Activated naive CD4-positive, alpha-beta T cell treated with anti-CD3 and anti-CD28 coated beads for 36 hours (primary cell): ENCODE results near the gene OTUD5. TPM values are rescaled to one million over a fixed set of nuclear protein-coding genes. Genes with fewer than 3 reads are reported as not detected.

Source experiments
- CTCF ChIA-PET: fragments of 350-600 bp; sonication (Branson Sonifier 250); formaldehyde crosslinking; loops from one replicate; lab custom pipeline; 2021; ENCODE audit warnings: antibody characterized with exemption; lab: Charles Lee
- DNase-seq: peaks from one replicate; pipeline ENCODE4 v3.0.0-alpha.2; 2020
- H3K27ac Mint-ChIP-seq: one replicate; pipeline ENCODE4 v1.8.0; 2021; ENCODE audit warnings: mild to moderate bottlenecking, mixed read lengths
- H3K27me3 Mint-ChIP-seq: one replicate; pipeline ENCODE4 v1.8.0; 2021; ENCODE audit warnings: low read depth, mixed read lengths
- H3K36me3 Mint-ChIP-seq: one replicate; pipeline ENCODE4 v1.8.0; 2021; ENCODE audit warnings: low read depth, mixed read lengths
- H3K4me1 Mint-ChIP-seq: one replicate; pipeline ENCODE4 v1.8.0; 2021; ENCODE audit warnings: low read depth, mixed read lengths
- H3K4me3 Mint-ChIP-seq: one replicate; pipeline ENCODE4 v1.8.0; 2021; ENCODE audit warnings: mild to moderate bottlenecking, moderate library complexity, mixed read lengths
- H3K9me3 Mint-ChIP-seq: one replicate; pipeline ENCODE4 v1.8.0; 2021; ENCODE audit warnings: mixed read lengths
- intact Hi-C: fragments of 100-400 bp; cut with micrococcal nuclease; formaldehyde crosslinking; loops from one replicate; pipeline ENCODE4 v1.15.1; 2023
- total RNA-seq, 2 experiments: library from RNA; stranded (reverse); gene quantifications; one replicate each; pipeline ENCODE4 v1.2.3, GENCODE V29; 2021

The OTUD5 gene
- total RNA-seq, 2 experiments from 2014 or later: 69.1 to 70.5 TPM

GRCh38 chrX:48903290-48903689 is 54.1 kb downstream of the OTUD5 start:
- CTCF ChIA-PET: no interaction called here
- peaks cover 6% of the 10 kb centered on the region for H3K36me3 Mint-ChIP-seq
- no peak for DNase-seq
- H3K27ac Mint-ChIP-seq: peak overlapping the region; percentile 53
- no peaks in the 10 kb centered on the region for H3K9me3 Mint-ChIP-seq
- H3K4me3 Mint-ChIP-seq: no peak overlapping the region
- intact Hi-C loops: no loop called here
- H3K27me3 Mint-ChIP-seq: no peaks in the 10 kb centered on the region
- H3K4me1 Mint-ChIP-seq: peaks cover 7% of the 10 kb centered on the region

GRCh38 chrX:48902776-48903175 is 54.6 kb downstream of the OTUD5 start:
- H3K4me3 Mint-ChIP-seq: no peak overlapping the region
- no peaks in the 10 kb centered on the region for H3K9me3 Mint-ChIP-seq
- intact Hi-C loops: no loop called here
- peaks cover 6% of the 10 kb centered on the region for H3K36me3 Mint-ChIP-seq
- no peak overlapping the region for H3K27ac Mint-ChIP-seq
- CTCF ChIA-PET: no interaction called here
- peaks cover 7% of the 10 kb centered on the region for H3K4me1 Mint-ChIP-seq
- DNase-seq: no peak
- no peaks in the 10 kb centered on the region for H3K27me3 Mint-ChIP-seq

DNA sequence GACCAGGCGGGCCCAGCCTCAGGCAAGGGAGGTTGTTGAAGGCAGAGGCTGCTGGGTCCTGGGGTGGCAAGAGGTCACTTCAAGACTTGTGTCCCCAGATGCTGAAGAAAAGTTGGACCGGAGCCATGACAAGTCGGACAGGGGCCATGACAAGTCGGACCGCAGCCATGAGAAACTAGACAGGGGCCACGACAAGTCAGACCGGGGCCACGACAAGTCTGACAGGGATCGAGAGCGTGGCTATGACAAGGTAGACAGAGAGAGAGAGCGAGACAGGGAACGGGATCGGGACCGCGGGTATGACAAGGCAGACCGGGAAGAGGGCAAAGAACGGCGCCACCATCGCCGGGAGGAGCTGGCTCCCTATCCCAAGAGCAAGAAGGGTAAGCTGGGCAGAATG is 55.3 kb downstream of the OTUD5 start:
- Mint-ChIP-seq H3K4me3 (no peak overlapping the region), H3K9me3 (no peaks in the 10 kb centered on the region), H3K27ac (no peak overlapping the region), H3K4me1 (peaks cover 7% of the 10 kb centered on the region), H3K27me3 (no peaks in the 10 kb centered on the region), H3K36me3 (peaks cover 7% of the 10 kb centered on the region)
- intact Hi-C loops: no loop called here
- CTCF ChIA-PET: no interaction called here
- DNase-seq: no peak

- peaks cover 7% of the 10 kb centered on the region for H3K36me3 Mint-ChIP-seq
- intact Hi-C loops: no loop called here
- H3K27ac Mint-ChIP-seq: no peak overlapping the region
- H3K9me3 Mint-ChIP-seq: no peaks in the 10 kb centered on the region
- no peak overlapping the region for H3K4me3 Mint-ChIP-seq
- no peaks in the 10 kb centered on the region for H3K27me3 Mint-ChIP-seq
- CTCF ChIA-PET: no interaction called here
- no peak for DNase-seq
- peaks cover 15% of the 10 kb centered on the region for H3K4me1 Mint-ChIP-seq
Measured at GRCh38 chrX:48901069-48901468, 56.3 kb downstream of the OTUD5 start.

DNA sequence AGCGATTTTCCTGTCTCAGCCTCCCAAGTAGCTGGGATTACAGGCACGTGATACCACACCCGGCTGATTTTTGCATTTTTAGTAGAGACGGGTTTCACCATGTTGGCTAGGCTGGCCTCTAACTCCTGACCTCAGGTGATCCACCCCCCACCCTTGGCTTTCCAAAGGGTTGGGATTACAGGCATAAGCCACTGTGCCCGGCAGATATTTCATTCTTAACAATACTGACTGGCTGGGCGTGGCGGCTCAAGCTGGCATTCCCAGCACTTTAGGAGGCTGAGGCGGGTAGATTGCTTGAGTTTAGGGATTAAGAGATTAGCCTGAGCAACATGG is 58.4 kb downstream of the OTUD5 start:
- peak overlapping the region; percentile 27 for H3K4me3 Mint-ChIP-seq
- CTCF ChIA-PET: interaction anchor here (0.7 kb wide), 1 partner anchor 59 kb away, joined by 3 read pairs; no protein-coding TSS in a partner anchor
- H3K27me3 Mint-ChIP-seq: no peaks in the 10 kb centered on the region
- intact Hi-C loops: loop anchor here (5.0 kb wide), 2 partner anchors 103 to 202 kb away; partner anchors contain the start of genes GRIPAP1 and SUV39H1
- peaks cover 22% of the 10 kb centered on the region for H3K4me1 Mint-ChIP-seq
- H3K9me3 Mint-ChIP-seq: no peaks in the 10 kb centered on the region
- no peak overlapping the region for H3K27ac Mint-ChIP-seq
- DNase-seq: no peak
- peaks cover 10% of the 10 kb centered on the region for H3K36me3 Mint-ChIP-seq

DNA sequence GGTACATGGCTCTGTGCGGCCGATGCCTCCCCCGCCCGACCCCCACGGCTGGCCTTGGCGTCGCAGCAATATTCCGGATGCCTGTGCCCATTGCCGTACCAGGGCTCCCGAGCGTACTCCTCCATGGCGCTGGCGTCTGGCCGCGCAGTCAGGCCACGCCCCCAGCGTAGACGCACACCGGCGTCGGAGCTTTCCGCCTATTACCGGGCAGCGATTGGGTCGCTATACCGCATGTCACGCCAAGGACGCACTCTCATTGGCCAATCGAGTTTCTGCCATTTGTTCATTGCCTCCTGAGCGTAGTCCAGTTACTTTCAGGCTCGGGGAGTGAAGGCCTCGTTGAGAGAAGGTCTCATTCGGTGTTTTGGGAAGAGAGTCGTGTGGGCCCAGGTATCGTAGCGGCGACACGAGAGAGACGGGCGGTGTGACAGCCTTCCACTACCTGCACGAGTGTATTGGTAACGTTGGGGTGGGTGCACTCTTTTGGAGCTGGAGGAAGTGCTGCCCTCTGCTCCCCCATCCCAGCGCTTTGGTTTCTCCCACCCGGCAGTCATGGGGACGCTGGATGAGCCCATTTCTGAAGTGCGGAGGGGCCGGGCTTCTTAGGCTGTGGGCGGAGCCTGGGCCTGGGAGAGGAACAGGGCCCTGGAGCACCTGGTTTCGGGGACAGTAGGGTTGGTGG is 59.6 kb downstream of the OTUD5 start, which contains the start of the genes PQBP1 and TIMM17B:
PQBP1 (plus strand) TSS at position 306 of the 682 bp plus-strand sequence. CDS start 580 bp downstream, outside the sequence.
TIMM17B (minus strand) TSS at position 144 of the 682 bp plus-strand sequence; CDS start at position 125, 19 bp downstream.
- H3K4me1 Mint-ChIP-seq: peaks cover 22% of the 10 kb centered on the region
- DNase-seq: peak; percentile 91
- peaks cover 10% of the 10 kb centered on the region for H3K36me3 Mint-ChIP-seq
- CTCF ChIA-PET: interaction anchor here (0.7 to 1.1 kb wide), 4 partner anchors 19 to 41 kb away, joined by 3 to 4 read pairs (median 3); no protein-coding TSS in a partner anchor
- H3K27me3 Mint-ChIP-seq: no peaks in the 10 kb centered on the region
- H3K4me3 Mint-ChIP-seq: peak within 1 kb of the TSS; percentile 81
- intact Hi-C loops: loop anchor here (1.0 to 5.0 kb wide), 8 partner anchors 15 to 269 kb away; partner anchors contain the start of genes GRIPAP1, HDAC6, PIM2 and SUV39H1
- peak within 1 kb of the TSS; percentile 94 for H3K27ac Mint-ChIP-seq
- no peaks in the 10 kb centered on the region for H3K9me3 Mint-ChIP-seq

GRCh38 chrX:48897157-48897624 is 60.2 kb downstream of the OTUD5 start:
- H3K9me3 Mint-ChIP-seq: no peaks in the 10 kb centered on the region
- CTCF ChIA-PET: interaction anchor here (0.9 to 1.0 kb wide), 2 partner anchors 19 to 40 kb away, joined by 3 to 4 read pairs; no protein-coding TSS in a partner anchor
- peaks cover 10% of the 10 kb centered on the region for H3K36me3 Mint-ChIP-seq
- DNase-seq: peak; percentile 75
- peak overlapping the region; percentile 81 for H3K4me3 Mint-ChIP-seq
- peak overlapping the region; percentile 94 for H3K27ac Mint-ChIP-seq
- intact Hi-C loops: loop anchor here (1.0 to 5.0 kb wide), 7 partner anchors 22 to 270 kb away; partner anchors contain the start of genes GRIPAP1, HDAC6, PIM2 and SUV39H1
- peaks cover 25% of the 10 kb centered on the region for H3K4me1 Mint-ChIP-seq
- no peaks in the 10 kb centered on the region for H3K27me3 Mint-ChIP-seq

- H3K4me1 Mint-ChIP-seq: peaks cover 29% of the 10 kb centered on the region
Measured at GRCh38 chrX:48896611-48897011, 60.8 kb downstream of the OTUD5 start.

GRCh38 chrX:48894891-48895290 is 62.5 kb downstream of the OTUD5 start:
- Mint-ChIP-seq H3K4me3 (peak overlapping the region; percentile 29), H3K27ac (peak overlapping the region; percentile 30), H3K36me3 (peaks cover 6% of the 10 kb centered on the region), H3K27me3 (no peaks in the 10 kb centered on the region), H3K4me1 (peaks cover 34% of the 10 kb centered on the region), H3K9me3 (no peaks in the 10 kb centered on the region)
- intact Hi-C loops: loop anchor here (5.0 kb wide), 3 partner anchors 107 to 263 kb away; partner anchors contain the start of genes GRIPAP1 and SUV39H1
- no peak for DNase-seq
- CTCF ChIA-PET: no interaction called here

More at GRCh38 chrX:48896611-48897011, 60.8 kb downstream of the OTUD5 start:
- H3K9me3 Mint-ChIP-seq: no peaks in the 10 kb centered on the region
- intact Hi-C loops: loop anchor here (1.0 to 5.0 kb wide), 7 partner anchors 23 to 270 kb away; partner anchors contain the start of genes GRIPAP1, HDAC6, PIM2 and SUV39H1
- peaks cover 6% of the 10 kb centered on the region for H3K36me3 Mint-ChIP-seq
- no peak for DNase-seq
- CTCF ChIA-PET: interaction anchor here (0.6 to 1.0 kb wide), 2 partner anchors 41 to 205 kb away, joined by 3 read pairs; no protein-coding TSS in a partner anchor
- peak overlapping the region; percentile 94 for H3K27ac Mint-ChIP-seq
- no peaks in the 10 kb centered on the region for H3K27me3 Mint-ChIP-seq
- peak overlapping the region; percentile 81 for H3K4me3 Mint-ChIP-seq

GRCh38 chrX:48893556-48894348 is 63.7 kb downstream of the OTUD5 start:
- CTCF ChIA-PET: interaction anchor here (0.6 to 3.0 kb wide), 3 partner anchors 53 to 144 kb away, joined by 3 to 15 read pairs (median 3); no protein-coding TSS in a partner anchor
- Mint-ChIP-seq H3K27ac (no peak overlapping the region), H3K4me3 (no peak overlapping the region), H3K4me1 (peaks cover 31% of the 10 kb centered on the region), H3K9me3 (no peaks in the 10 kb centered on the region), H3K36me3 (peaks cover 6% of the 10 kb centered on the region), H3K27me3 (no peaks in the 10 kb centered on the region)
- no peak for DNase-seq
- intact Hi-C loops: loop anchor here (5.0 kb wide), 1 partner anchor 261 kb away; no protein-coding TSS in a partner anchor

- H3K27me3 Mint-ChIP-seq: no peaks in the 10 kb centered on the region
- intact Hi-C loops: loop anchor here (5.0 kb wide), 1 partner anchor 261 kb away; no protein-coding TSS in a partner anchor
- peaks cover 4% of the 10 kb centered on the region for H3K36me3 Mint-ChIP-seq
- DNase-seq: no peak
- H3K4me3 Mint-ChIP-seq: no peak overlapping the region
- CTCF ChIA-PET: interaction anchor here (0.8 to 3.0 kb wide), 2 partner anchors 53 to 145 kb away, joined by 3 to 15 read pairs; no protein-coding TSS in a partner anchor
- H3K27ac Mint-ChIP-seq: no peak overlapping the region
- no peaks in the 10 kb centered on the region for H3K9me3 Mint-ChIP-seq
- H3K4me1 Mint-ChIP-seq: peaks cover 29% of the 10 kb centered on the region
Measured at GRCh38 chrX:48892896-48893295, 64.5 kb downstream of the OTUD5 start.
